Ishikawa (cell line): Measurements from ENCODE around the gene PITPNC1.

ENCODE experiments used
- CEBPB ChIP-seq: IDR thresholded peaks from 2 replicates; pipeline ENCODE4 v1.6.1; 2012
- CREB1 ChIP-seq: IDR thresholded peaks from 2 replicates; pipeline ENCODE4 v1.6.1; 2012; ENCODE audit warnings: low read depth
- EGR1 ChIP-seq: IDR thresholded peaks from 2 replicates; pipeline ENCODE4 v1.6.1; 2012
- EP300 ChIP-seq: IDR thresholded peaks from 2 replicates; pipeline ENCODE4 v1.6.1; 2012; ENCODE audit warnings: borderline replicate concordance
- FOXM1 ChIP-seq: IDR thresholded peaks from 2 replicates; pipeline ENCODE4 v1.6.1; 2012; ENCODE audit warnings: low read depth, borderline replicate concordance
- RAD21 ChIP-seq: IDR thresholded peaks from 2 replicates; pipeline ENCODE4 v1.6.1; 2012; ENCODE audit warnings: low read depth
- TAF1 ChIP-seq: IDR thresholded peaks from 2 replicates; pipeline ENCODE4 v1.6.1; 2012; ENCODE audit warnings: low read depth, mild to moderate bottlenecking
- TEAD4 ChIP-seq: IDR thresholded peaks from 2 replicates; pipeline ENCODE4 v1.6.1; 2012
- YY1 ChIP-seq: IDR thresholded peaks from 2 replicates; pipeline ENCODE4 v1.6.1; 2012; ENCODE audit warnings: low read depth
- ZBTB7A ChIP-seq: IDR thresholded peaks from 2 replicates; pipeline ENCODE4 v1.6.1; 2012; ENCODE audit warnings: low read depth
- TF ChIP-seq, protein P1 (sequence below): IDR thresholded peaks from 2 replicates; pipeline ENCODE4 v1.6.1; 2012
- TF ChIP-seq, protein P2 (sequence below): IDR thresholded peaks from 2 replicates; pipeline ENCODE4 v1.6.1; 2012
- TF ChIP-seq, protein P3 (sequence below): IDR thresholded peaks from 2 replicates; pipeline ENCODE4 v1.6.1; 2012; ENCODE audit warnings: low read depth, mild to moderate bottlenecking

DNA sequence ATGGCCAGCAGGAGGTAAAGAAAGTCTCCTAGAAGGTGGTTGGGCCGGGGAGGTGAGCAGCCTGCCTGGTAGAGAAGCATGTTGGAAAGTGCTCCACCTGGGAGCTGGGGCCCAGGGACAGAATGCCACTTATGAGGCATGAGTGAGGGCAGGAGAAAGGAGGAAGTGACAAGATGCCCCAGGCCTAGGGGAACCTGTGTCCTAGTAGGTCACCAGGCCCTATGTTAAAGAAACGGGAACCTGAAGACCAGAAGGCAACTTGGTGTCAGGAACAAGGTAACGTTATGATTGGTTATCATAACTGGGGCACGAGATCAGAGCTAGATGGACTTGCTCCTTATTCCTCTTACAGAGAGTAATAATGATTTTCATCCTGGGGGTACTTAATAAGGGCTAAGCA is 34.3 kb downstream of the PITPNC1 start:
- TF ChIP-seq CEBPB (no peak), YY1 (no peak), EP300 (no peak), TAF1 (no peak), RAD21 (no peak), ZBTB7A (no peak), EGR1 (no peak), FOXM1 (no peak), TEAD4 (no peak), CREB1 (no peak)
- TF ChIP-seq, protein P1, sequence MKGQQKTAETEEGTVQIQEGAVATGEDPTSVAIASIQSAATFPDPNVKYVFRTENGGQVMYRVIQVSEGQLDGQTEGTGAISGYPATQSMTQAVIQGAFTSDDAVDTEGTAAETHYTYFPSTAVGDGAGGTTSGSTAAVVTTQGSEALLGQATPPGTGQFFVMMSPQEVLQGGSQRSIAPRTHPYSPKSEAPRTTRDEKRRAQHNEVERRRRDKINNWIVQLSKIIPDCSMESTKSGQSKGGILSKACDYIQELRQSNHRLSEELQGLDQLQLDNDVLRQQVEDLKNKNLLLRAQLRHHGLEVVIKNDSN: no peak
- TF ChIP-seq, protein P2, sequence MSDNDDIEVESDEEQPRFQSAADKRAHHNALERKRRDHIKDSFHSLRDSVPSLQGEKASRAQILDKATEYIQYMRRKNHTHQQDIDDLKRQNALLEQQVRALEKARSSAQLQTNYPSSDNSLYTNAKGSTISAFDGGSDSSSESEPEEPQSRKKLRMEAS: no peak
- TF ChIP-seq, protein P3, sequence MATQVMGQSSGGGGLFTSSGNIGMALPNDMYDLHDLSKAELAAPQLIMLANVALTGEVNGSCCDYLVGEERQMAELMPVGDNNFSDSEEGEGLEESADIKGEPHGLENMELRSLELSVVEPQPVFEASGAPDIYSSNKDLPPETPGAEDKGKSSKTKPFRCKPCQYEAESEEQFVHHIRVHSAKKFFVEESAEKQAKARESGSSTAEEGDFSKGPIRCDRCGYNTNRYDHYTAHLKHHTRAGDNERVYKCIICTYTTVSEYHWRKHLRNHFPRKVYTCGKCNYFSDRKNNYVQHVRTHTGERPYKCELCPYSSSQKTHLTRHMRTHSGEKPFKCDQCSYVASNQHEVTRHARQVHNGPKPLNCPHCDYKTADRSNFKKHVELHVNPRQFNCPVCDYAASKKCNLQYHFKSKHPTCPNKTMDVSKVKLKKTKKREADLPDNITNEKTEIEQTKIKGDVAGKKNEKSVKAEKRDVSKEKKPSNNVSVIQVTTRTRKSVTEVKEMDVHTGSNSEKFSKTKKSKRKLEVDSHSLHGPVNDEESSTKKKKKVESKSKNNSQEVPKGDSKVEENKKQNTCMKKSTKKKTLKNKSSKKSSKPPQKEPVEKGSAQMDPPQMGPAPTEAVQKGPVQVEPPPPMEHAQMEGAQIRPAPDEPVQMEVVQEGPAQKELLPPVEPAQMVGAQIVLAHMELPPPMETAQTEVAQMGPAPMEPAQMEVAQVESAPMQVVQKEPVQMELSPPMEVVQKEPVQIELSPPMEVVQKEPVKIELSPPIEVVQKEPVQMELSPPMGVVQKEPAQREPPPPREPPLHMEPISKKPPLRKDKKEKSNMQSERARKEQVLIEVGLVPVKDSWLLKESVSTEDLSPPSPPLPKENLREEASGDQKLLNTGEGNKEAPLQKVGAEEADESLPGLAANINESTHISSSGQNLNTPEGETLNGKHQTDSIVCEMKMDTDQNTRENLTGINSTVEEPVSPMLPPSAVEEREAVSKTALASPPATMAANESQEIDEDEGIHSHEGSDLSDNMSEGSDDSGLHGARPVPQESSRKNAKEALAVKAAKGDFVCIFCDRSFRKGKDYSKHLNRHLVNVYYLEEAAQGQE: no peak
